Measurements from ENCODE around the gene ENAH.

ENAH gene

GRCh38 chr1:225449261-225449660 is 203.7 kb downstream of the ENAH start:
- Histone ChIP-seq H3K4me3 (no peak overlapping the region), H3K36me3 (ENCODE audit: insufficient read depth, low read length) (no peaks in the 10 kb centered on the region), H3K27ac (no peak overlapping the region), H3K9ac (ENCODE audit: insufficient read length) (no peak overlapping the region), H3K9me3 (ENCODE audit: low read depth, low read length) (no peaks in the 10 kb centered on the region)
- TF ChIP-seq FOXP2 (optimal IDR thresholded peaks at IDR 0.05; ENCODE audit: control extremely low read depth, extremely low read length, insufficient read depth) = no peak
- no peak for TF ChIP-seq EZH2 (IDR thresholded peaks at IDR 0.05)
- TF ChIP-seq POLR2AphosphoS5 (IDR thresholded peaks at IDR 0.05; ENCODE audit: borderline replicate concordance, low read depth, low read length) = no peak
- DNase-seq (ENCODE audit: low read depth, low spot score) = no peak

- no peak overlapping the region for H3K27ac ChIP-seq
- no peak overlapping the region for H3K4me3 ChIP-seq
- TF ChIP-seq EZH2 (IDR thresholded peaks at IDR 0.05) (no peak), FOXP2 (optimal IDR thresholded peaks at IDR 0.05; ENCODE audit: control extremely low read depth, extremely low read length, insufficient read depth) (no peak), POLR2AphosphoS5 (IDR thresholded peaks at IDR 0.05; ENCODE audit: borderline replicate concordance, low read depth, low read length) (no peak)
- H3K9ac ChIP-seq (ENCODE audit: insufficient read length) = no peak overlapping the region
- H3K9me3 ChIP-seq (ENCODE audit: low read depth, low read length) = no peaks in the 10 kb centered on the region
- no peak for DNase-seq (ENCODE audit: low read depth, low spot score)
- H3K36me3 ChIP-seq (ENCODE audit: insufficient read depth, low read length) = no peaks in the 10 kb centered on the region
Observed at GRCh38 chr1:225448146-225448805, 204.6 kb downstream of the ENAH start.

GRCh38 chr1:225447650-225448089 is 205.3 kb downstream of the ENAH start:
- Histone ChIP-seq H3K9ac (ENCODE audit: insufficient read length) (no peak overlapping the region), H3K36me3 (ENCODE audit: insufficient read depth, low read length) (no peaks in the 10 kb centered on the region), H3K27ac (no peak overlapping the region)

GRCh38 chr1:225446981-225447615 is 205.8 kb downstream of the ENAH start:
- Histone ChIP-seq H3K36me3 (ENCODE audit: insufficient read depth, low read length) (no peaks in the 10 kb centered on the region), H3K9ac (ENCODE audit: insufficient read length) (no peak overlapping the region), H3K9me3 (ENCODE audit: low read depth, low read length) (no peaks in the 10 kb centered on the region), H3K4me3 (no peak overlapping the region), H3K27ac (no peak overlapping the region)
- DNase-seq (ENCODE audit: low read depth, low spot score) = no peak
- TF ChIP-seq POLR2AphosphoS5 (IDR thresholded peaks at IDR 0.05; ENCODE audit: borderline replicate concordance, low read depth, low read length) (no peak), EZH2 (IDR thresholded peaks at IDR 0.05) (no peak), FOXP2 (optimal IDR thresholded peaks at IDR 0.05; ENCODE audit: control extremely low read depth, extremely low read length, insufficient read depth) (no peak)

More at GRCh38 chr1:225447650-225448089, 205.3 kb downstream of the ENAH start:
- no peak for DNase-seq (ENCODE audit: low read depth, low spot score)
- no peak for TF ChIP-seq POLR2AphosphoS5 (IDR thresholded peaks at IDR 0.05; ENCODE audit: borderline replicate concordance, low read depth, low read length)
- no peak for TF ChIP-seq FOXP2 (optimal IDR thresholded peaks at IDR 0.05; ENCODE audit: control extremely low read depth, extremely low read length, insufficient read depth)
- Histone ChIP-seq H3K4me3 (no peak overlapping the region), H3K9me3 (ENCODE audit: low read depth, low read length) (no peaks in the 10 kb centered on the region)

- Histone ChIP-seq H3K27ac (no peak overlapping the region), H3K9me3 (ENCODE audit: low read depth, low read length) (no peaks in the 10 kb centered on the region), H3K36me3 (ENCODE audit: insufficient read depth, low read length) (no peaks in the 10 kb centered on the region), H3K9ac (ENCODE audit: insufficient read length) (no peak overlapping the region), H3K4me3 (no peak overlapping the region)
- TF ChIP-seq FOXP2 (optimal IDR thresholded peaks at IDR 0.05; ENCODE audit: control extremely low read depth, extremely low read length, insufficient read depth) (no peak), POLR2AphosphoS5 (IDR thresholded peaks at IDR 0.05; ENCODE audit: borderline replicate concordance, low read depth, low read length) (no peak)
- no peak for DNase-seq (ENCODE audit: low read depth, low spot score)
Observed at GRCh38 chr1:225446595-225446960, 206.3 kb downstream of the ENAH start.

GRCh38 chr1:225445639-225446594 is 207.0 kb downstream of the ENAH start:
- no peaks in the 10 kb centered on the region for H3K36me3 ChIP-seq (ENCODE audit: insufficient read depth, low read length)
- no peak for DNase-seq (ENCODE audit: low read depth, low spot score)
- TF ChIP-seq POLR2AphosphoS5 (IDR thresholded peaks at IDR 0.05; ENCODE audit: borderline replicate concordance, low read depth, low read length) (no peak), FOXP2 (optimal IDR thresholded peaks at IDR 0.05; ENCODE audit: control extremely low read depth, extremely low read length, insufficient read depth) (no peak), EZH2 (IDR thresholded peaks at IDR 0.05) (no peak)
- H3K4me3 ChIP-seq = no peak overlapping the region
- H3K9me3 ChIP-seq (ENCODE audit: low read depth, low read length) = no peaks in the 10 kb centered on the region
- no peak overlapping the region for H3K9ac ChIP-seq (ENCODE audit: insufficient read length)
- H3K27ac ChIP-seq = no peak overlapping the region

- Histone ChIP-seq H3K36me3 (ENCODE audit: insufficient read depth, low read length) (no peaks in the 10 kb centered on the region), H3K27ac (no peak overlapping the region), H3K9me3 (ENCODE audit: low read depth, low read length) (no peaks in the 10 kb centered on the region), H3K9ac (ENCODE audit: insufficient read length) (no peak overlapping the region), H3K4me3 (no peak overlapping the region)
- no peak for DNase-seq (ENCODE audit: low read depth, low spot score)
- TF ChIP-seq EZH2 (IDR thresholded peaks at IDR 0.05) (no peak), POLR2AphosphoS5 (IDR thresholded peaks at IDR 0.05; ENCODE audit: borderline replicate concordance, low read depth, low read length) (no peak), FOXP2 (optimal IDR thresholded peaks at IDR 0.05; ENCODE audit: control extremely low read depth, extremely low read length, insufficient read depth) (no peak)
Observed at GRCh38 chr1:225442123-225442505, 210.8 kb downstream of the ENAH start.

Measured in SK-N-MC (cell line).